HepG2 (cell line): Measurements from ENCODE around the gene MCOLN3. TPM values are rescaled to one million over a fixed set of nuclear protein-coding genes. Genes with fewer than 3 reads are reported as not detected.

Experiments
- ATAC-seq: fragments of 200-7000 bp; cut with Tn5 transposase; 3 replicates; pipeline ENCODE4 v1.9.1; 2020; ENCODE audit warnings: mild to moderate bottlenecking, moderate library complexity
- BruUV-seq: library from RNA; stranded (reverse); fragments of 400-500 nt; replicated peaks from 2 replicates; lab custom pipeline; 2021; lab: Mats Ljungman, UMichigan
- CTCF ChIA-PET: fragments of 300-600 bp; formaldehyde crosslinking; extraction: SDS; loops from one replicate; lab custom pipeline; 2021; ENCODE audit warnings: low total read pairs, inconsistent platforms, low intra/inter-chr PET ratio; lab: Yijun Ruan, JAX
- POLR2A ChIA-PET: fragments of 350-600 bp; sonication (Branson Sonifier 250); formaldehyde crosslinking; loops from one replicate; lab custom pipeline; 2020; ENCODE audit warnings: antibody characterized with exemption, inconsistent platforms; lab: Yijun Ruan, JAX
- DNase-seq: peaks from one replicate; pipeline ENCODE4 v3.0.0-alpha.2; 2015; ENCODE audit warnings: low spot score
- FAIRE-seq: peaks from 3 replicates; lab custom pipeline; 2011; peaks lifted over from hg19 to GRCh38; lab: Jason Lieb, UNC
- H2AFZ ChIP-seq: one replicate; pipeline ENCODE4 v1.6.1; 2011; ENCODE audit warnings: low read length, inconsistent platforms
- H3K27ac ChIP-seq: fragments of 300-600 bp; 3 replicates; pipeline ENCODE4 v1.8.0; 2011; ENCODE audit warnings: mixed run types, mild to moderate bottlenecking, mixed read lengths, low read length, inconsistent platforms; ENCODE audit not compliant: insufficient read depth; ENCODE audit errors: extremely low read length
- H3K27me3 ChIP-seq, 2 experiments: fragments of 200-600 bp in 1 of 2; 2 replicates in 1 of 2; 3 replicates in 1 of 2; pipeline versions ENCODE4 v1.6.0 to v1.8.0; 2011; ENCODE audit warnings: low read length in 2 of 2, mild to moderate bottlenecking in 2 of 2, moderate library complexity in 2 of 2, inconsistent platforms in 1 of 2; ENCODE audit not compliant: insufficient read depth in 2 of 2, control insufficient read depth in 1 of 2
- H3K36me3 ChIP-seq, 2 experiments: fragments of 200-600 bp in 1 of 2; replicated peaks in 1 of 2; 2 replicates in 1 of 2; 3 replicates in 1 of 2; pipeline versions ENCODE4 v1.5.1 to v1.8.0; 2011; ENCODE audit warnings: low read length in 2 of 2, inconsistent platforms in 1 of 2; ENCODE audit not compliant: insufficient read depth in 2 of 2, control insufficient read depth in 1 of 2
- H3K4me1 ChIP-seq: 2 replicates; pipeline ENCODE4 v1.5.1; 2012; ENCODE audit warnings: low read length, inconsistent platforms; ENCODE audit not compliant: insufficient read depth
- H3K4me2 ChIP-seq: 2 replicates; pipeline ENCODE4 v1.6.0; 2011; ENCODE audit warnings: low read depth, low read length, inconsistent platforms
- H3K4me3 ChIP-seq, 3 experiments: fragments of 200-600 bp in 1 of 3; sonication (generic), shearing (Covaris generic) in 1 of 3; replicated peaks in 1 of 3; 2 replicates each; pipeline ENCODE4 v1.5.1; 2011 to 2016; ENCODE audit warnings: low read length in 3 of 3, inconsistent platforms in 2 of 3, low read depth in 2 of 3, mild to moderate bottlenecking in 2 of 3, control low read depth in 1 of 3, mixed read lengths in 1 of 3; ENCODE audit not compliant: insufficient read depth in 1 of 3
- H3K79me2 ChIP-seq: one replicate; pipeline ENCODE4 v1.6.1; 2011; ENCODE audit warnings: low read length, inconsistent platforms; ENCODE audit not compliant: insufficient read depth
- H3K9ac ChIP-seq: 2 replicates; pipeline ENCODE4 v1.6.0; 2011; ENCODE audit warnings: mild to moderate bottlenecking, low read depth, low read length, inconsistent platforms; ENCODE audit not compliant: insufficient read depth
- H3K9me3 ChIP-seq: 2 replicates; pipeline ENCODE4 v1.5.1; 2012; ENCODE audit warnings: mild to moderate bottlenecking, low read length
- H4K20me1 ChIP-seq: 2 replicates; pipeline ENCODE4 v1.6.0; 2011; ENCODE audit warnings: inconsistent platforms, mild to moderate bottlenecking, low read length, moderate library complexity; ENCODE audit not compliant: insufficient read depth
- MEF2D ChIP-seq: sonication (generic); formaldehyde crosslinking; IDR thresholded peaks from 2 replicates; pipeline ENCODE4 v1.5.1; 2020; ENCODE audit warnings: mild to moderate bottlenecking, missing genetic modification reagents
- MTF1 ChIP-seq: sonication (generic); formaldehyde crosslinking; IDR thresholded peaks from 2 replicates; pipeline ENCODE4 v1.5.0; 2020; ENCODE audit warnings: missing genetic modification reagents
- PPARG ChIP-seq: conservative IDR thresholded peaks from 2 replicates; pipeline ENCODE4 v1.6.1; 2016; ENCODE audit warnings: missing biosample characterization, missing genetic modification reagents
- SNRNP70 ChIP-seq: fragments of 200-400 bp; formaldehyde crosslinking; IDR thresholded peaks from 2 replicates; pipeline ENCODE4 v1.6.1; 2017; ENCODE audit warnings: mild to moderate bottlenecking, low read depth, low read length, moderate library complexity
- SP140L ChIP-seq: sonication (generic); formaldehyde crosslinking; IDR thresholded peaks from 2 replicates; pipeline ENCODE4 v1.4.0; 2020; ENCODE audit warnings: missing genetic modification reagents, borderline replicate concordance
- whole genome bisulfite sequencing: methylation state at CpG from one replicate; pipeline ENCODE4 v1.1.6; 2017; ENCODE audit warnings: low lambda C conversion rate; 5-methylcytosine and 5-hydroxymethylcytosine counted together
- in situ Hi-C: cut with HindIII; loops from 2 replicates; pipeline ENCODE4 v1.10.0; 2017; ENCODE audit warnings: low pct_unique_long_range_greater_than_20kb; ENCODE audit not compliant: extremely low pct_ligation_motif_present
- intact Hi-C: fragments of 100-400 bp; cut with micrococcal nuclease; formaldehyde crosslinking; loops from one replicate; pipeline ENCODE4 v1.10.0; 2022; ENCODE audit not compliant: unreplicated experiment
- polyA plus RNA-seq, 8 experiments: library from polyadenylated mRNA; depleted of rRNA in 3 of 8; stranded (reverse) in 7 of 8; unstranded in 1 of 8; fragments of >200 nt; fragmentation: Illumina TruSeq in 4 of 8; extraction: Trizol in 4 of 8; gene quantifications; 2 replicates each; pipeline versions ENCODE4 v1.2.1 to v1.2.3, GENCODE V29; 2011 to 2016; ENCODE audit warnings: low read depth in 4 of 8, missing spikeins in 1 of 8, mixed read lengths in 1 of 8; ENCODE audit not compliant: insufficient read depth in 1 of 8
- total RNA-seq, 5 experiments: library from RNA; depleted of rRNA; stranded (reverse); fragments of >200 nt; fragmentation: Illumina TruSeq; extraction: Trizol; gene quantifications; 2 replicates each; pipeline ENCODE4 v1.2.3, GENCODE V29; 2016; ENCODE audit warnings: low read depth in 1 of 5
- TF ChIP-seq, protein P1 (sequence below), 2 experiments: sonication (generic) in 1 of 2; formaldehyde crosslinking in 1 of 2; IDR thresholded peaks; 2 replicates each; pipeline versions ENCODE4 v1.4.0 to v1.6.1; 2018 to 2020; ENCODE audit warnings: missing genetic modification reagents in 2 of 2, borderline replicate concordance in 1 of 2, low read depth in 1 of 2, mild to moderate bottlenecking in 1 of 2, missing biosample characterization in 1 of 2
- TF ChIP-seq, protein P2 (sequence below): sonication (generic); formaldehyde crosslinking; IDR thresholded peaks from 2 replicates; pipeline ENCODE4 v1.4.0; 2020; ENCODE audit warnings: missing genetic modification reagents, borderline replicate concordance
- TF ChIP-seq, protein P3 (sequence below): sonication (generic); formaldehyde crosslinking; IDR thresholded peaks from 2 replicates; pipeline ENCODE4; 2020; ENCODE audit warnings: missing genetic modification reagents, mild to moderate bottlenecking, borderline replicate concordance

MCOLN3 gene
- total and polyA plus RNA-seq, 2 of the 13 experiments (the other 11 are each of a cell fraction or from before 2014, with no cell fraction given): 0.04 TPM

GRCh38 chr1:84982395-84982794 is 65.9 kb downstream of the MCOLN3 start (continued):
- TF ChIP-seq, protein P1, sequence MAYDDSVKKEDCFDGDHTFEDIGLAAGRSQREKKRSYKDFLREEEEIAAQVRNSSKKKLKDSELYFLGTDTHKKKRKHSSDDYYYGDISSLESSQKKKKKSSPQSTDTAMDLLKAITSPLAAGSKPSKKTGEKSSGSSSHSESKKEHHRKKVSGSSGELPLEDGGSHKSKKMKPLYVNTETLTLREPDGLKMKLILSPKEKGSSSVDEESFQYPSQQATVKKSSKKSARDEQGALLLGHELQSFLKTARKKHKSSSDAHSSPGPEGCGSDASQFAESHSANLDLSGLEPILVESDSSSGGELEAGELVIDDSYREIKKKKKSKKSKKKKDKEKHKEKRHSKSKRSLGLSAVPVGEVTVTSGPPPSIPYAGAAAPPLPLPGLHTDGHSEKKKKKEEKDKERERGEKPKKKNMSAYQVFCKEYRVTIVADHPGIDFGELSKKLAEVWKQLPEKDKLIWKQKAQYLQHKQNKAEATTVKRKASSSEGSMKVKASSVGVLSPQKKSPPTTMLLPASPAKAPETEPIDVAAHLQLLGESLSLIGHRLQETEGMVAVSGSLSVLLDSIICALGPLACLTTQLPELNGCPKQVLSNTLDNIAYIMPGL (CRISPR knock-in tag; IDR thresholded peaks at IDR 0.05; ENCODE audit: borderline replicate concordance in 1 of 2, low read depth in 1 of 2): no peak

DNA sequence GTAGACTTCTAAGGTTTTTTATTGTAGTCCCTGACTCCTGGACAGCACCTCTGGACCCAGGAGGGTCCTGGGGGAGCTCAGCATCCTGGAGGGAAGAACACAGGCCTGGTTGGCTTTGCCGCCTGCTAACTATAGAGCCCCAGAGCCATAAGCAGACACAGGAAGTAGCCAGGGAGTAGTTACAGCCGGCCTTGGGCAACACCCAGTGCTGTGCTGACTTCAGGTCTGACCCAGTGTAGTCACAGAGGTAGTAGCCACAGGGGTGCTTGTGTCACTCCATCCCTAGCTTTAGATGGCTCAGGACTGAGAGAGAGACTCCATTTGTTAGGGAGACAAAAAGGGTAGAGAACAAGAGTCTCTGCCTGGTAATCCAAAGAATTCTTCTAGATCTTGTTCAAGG is 73.3 kb downstream of the MCOLN3 start:
- Histone ChIP-seq H3K4me3 (no peak overlapping the region), H3K36me3 (no peaks in the 10 kb centered on the region), H3K79me2 (no peaks in the 10 kb centered on the region), H3K9ac (no peak overlapping the region), H3K4me2 (no peak overlapping the region), H2AFZ (no peak overlapping the region), H3K4me1 (no peaks in the 10 kb centered on the region), H3K9me3 (no peaks in the 10 kb centered on the region), H4K20me1 (no peaks in the 10 kb centered on the region), H3K27me3 (no peaks in the 10 kb centered on the region), H3K27ac (no peak overlapping the region)
- no CpG with 5 or more reads among the region's 2 CpGs for WGBS
- no TSS peak for BruUV-seq
- ATAC-seq: no peak
- POLR2A ChIA-PET: no interaction called here
- TF ChIP-seq PPARG (CRISPR knock-in tag) (no peak), MTF1 (CRISPR knock-in tag) (no peak), SNRNP70 (no peak), MEF2D (CRISPR knock-in tag) (no peak), SP140L (no peak)
- TF ChIP-seq, protein P2, sequence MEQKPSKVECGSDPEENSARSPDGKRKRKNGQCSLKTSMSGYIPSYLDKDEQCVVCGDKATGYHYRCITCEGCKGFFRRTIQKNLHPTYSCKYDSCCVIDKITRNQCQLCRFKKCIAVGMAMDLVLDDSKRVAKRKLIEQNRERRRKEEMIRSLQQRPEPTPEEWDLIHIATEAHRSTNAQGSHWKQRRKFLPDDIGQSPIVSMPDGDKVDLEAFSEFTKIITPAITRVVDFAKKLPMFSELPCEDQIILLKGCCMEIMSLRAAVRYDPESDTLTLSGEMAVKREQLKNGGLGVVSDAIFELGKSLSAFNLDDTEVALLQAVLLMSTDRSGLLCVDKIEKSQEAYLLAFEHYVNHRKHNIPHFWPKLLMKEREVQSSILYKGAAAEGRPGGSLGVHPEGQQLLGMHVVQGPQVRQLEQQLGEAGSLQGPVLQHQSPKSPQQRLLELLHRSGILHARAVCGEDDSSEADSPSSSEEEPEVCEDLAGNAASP (CRISPR knock-in tag): no peak
- TF ChIP-seq, protein P3, sequence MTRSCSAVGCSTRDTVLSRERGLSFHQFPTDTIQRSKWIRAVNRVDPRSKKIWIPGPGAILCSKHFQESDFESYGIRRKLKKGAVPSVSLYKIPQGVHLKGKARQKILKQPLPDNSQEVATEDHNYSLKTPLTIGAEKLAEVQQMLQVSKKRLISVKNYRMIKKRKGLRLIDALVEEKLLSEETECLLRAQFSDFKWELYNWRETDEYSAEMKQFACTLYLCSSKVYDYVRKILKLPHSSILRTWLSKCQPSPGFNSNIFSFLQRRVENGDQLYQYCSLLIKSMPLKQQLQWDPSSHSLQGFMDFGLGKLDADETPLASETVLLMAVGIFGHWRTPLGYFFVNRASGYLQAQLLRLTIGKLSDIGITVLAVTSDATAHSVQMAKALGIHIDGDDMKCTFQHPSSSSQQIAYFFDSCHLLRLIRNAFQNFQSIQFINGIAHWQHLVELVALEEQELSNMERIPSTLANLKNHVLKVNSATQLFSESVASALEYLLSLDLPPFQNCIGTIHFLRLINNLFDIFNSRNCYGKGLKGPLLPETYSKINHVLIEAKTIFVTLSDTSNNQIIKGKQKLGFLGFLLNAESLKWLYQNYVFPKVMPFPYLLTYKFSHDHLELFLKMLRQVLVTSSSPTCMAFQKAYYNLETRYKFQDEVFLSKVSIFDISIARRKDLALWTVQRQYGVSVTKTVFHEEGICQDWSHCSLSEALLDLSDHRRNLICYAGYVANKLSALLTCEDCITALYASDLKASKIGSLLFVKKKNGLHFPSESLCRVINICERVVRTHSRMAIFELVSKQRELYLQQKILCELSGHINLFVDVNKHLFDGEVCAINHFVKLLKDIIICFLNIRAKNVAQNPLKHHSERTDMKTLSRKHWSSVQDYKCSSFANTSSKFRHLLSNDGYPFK (CRISPR knock-in tag): no peak
- no peak for FAIRE-seq
- CTCF ChIA-PET: no interaction called here
- in situ Hi-C loops (no loop called here), intact Hi-C loops (no loop called here)
- DNase-seq: no peak
